Measurements from ENCODE around the gene SSPN.

DNA sequence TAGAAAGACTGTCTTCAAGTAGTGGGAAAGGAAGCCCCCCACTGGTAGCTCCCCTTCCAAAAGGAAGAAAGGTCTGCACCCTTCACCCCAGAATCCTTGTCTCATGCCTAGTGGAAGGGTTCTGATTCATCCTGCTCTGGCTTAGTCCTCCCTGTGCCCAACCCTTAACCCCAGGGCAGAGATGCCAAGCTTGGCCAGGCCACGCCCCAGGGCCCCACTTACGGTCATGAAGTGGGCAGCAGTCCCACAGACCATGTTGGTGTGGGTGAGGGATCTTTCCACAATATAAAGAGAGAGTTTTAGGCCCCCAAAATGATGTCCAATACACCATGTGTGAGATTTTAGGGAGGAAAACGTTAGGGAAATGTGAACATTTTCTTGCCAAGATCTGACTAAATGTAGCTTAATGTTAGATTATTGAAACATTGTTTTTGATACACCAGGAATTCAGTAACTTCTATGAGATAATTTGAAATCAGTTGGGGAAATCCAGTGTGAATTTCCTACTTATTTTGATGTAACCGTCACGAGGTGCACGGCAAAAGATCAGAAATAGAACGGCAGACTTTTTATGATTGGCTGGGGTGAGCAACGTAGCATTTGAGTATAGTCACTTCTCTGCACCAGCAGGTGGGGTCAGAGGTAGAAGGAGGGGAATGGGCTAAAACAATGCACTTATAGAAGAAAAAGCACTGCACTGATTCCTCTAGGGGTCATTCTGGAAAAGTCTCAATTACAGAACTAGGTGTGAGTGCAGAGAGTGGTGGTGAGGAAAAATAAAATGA is 8.2 kb upstream of the SSPN start:
- TF ChIP-seq, protein P1, sequence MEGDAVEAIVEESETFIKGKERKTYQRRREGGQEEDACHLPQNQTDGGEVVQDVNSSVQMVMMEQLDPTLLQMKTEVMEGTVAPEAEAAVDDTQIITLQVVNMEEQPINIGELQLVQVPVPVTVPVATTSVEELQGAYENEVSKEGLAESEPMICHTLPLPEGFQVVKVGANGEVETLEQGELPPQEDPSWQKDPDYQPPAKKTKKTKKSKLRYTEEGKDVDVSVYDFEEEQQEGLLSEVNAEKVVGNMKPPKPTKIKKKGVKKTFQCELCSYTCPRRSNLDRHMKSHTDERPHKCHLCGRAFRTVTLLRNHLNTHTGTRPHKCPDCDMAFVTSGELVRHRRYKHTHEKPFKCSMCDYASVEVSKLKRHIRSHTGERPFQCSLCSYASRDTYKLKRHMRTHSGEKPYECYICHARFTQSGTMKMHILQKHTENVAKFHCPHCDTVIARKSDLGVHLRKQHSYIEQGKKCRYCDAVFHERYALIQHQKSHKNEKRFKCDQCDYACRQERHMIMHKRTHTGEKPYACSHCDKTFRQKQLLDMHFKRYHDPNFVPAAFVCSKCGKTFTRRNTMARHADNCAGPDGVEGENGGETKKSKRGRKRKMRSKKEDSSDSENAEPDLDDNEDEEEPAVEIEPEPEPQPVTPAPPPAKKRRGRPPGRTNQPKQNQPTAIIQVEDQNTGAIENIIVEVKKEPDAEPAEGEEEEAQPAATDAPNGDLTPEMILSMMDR (IDR thresholded peaks at IDR 0.05), result no peak
- TF ChIP-seq ZFX (IDR thresholded peaks at IDR 0.05; ENCODE audit: borderline replicate concordance), result no peak

Measured in 22Rv1 (cell line).